Endothelial cell of umbilical vein (primary cell): ENCODE results near the gene RCOR2. TPM values are rescaled to one million over a fixed set of nuclear protein-coding genes. Genes with fewer than 3 reads are reported as not detected.

Experiments used
- BruUV-seq: library from RNA; stranded (reverse); fragments of 400-500 nt; replicated peaks from 2 replicates; lab custom pipeline; 2021; lab: Mats Ljungman, UMichigan
- CTCF ChIA-PET: fragments of 300-600, 350-600 bp; sonication (Branson Sonifier 250); formaldehyde crosslinking; loops from one replicate; lab custom pipeline; 2021; ENCODE audit warnings: antibody characterized with exemption, inconsistent platforms; lab: Charles Lee
- POLR2A ChIA-PET: fragments of 300-600, 350-600 bp; sonication (Branson Sonifier 250); formaldehyde crosslinking; loops from one replicate; lab custom pipeline; 2021; ENCODE audit warnings: antibody characterized with exemption, inconsistent platforms; lab: Charles Lee
- DNase-seq: peaks from one replicate; pipeline ENCODE4 v3.0.0-alpha.2; 2011; ENCODE audit warnings: low read depth, low spot score
- FAIRE-seq: peaks from 2 replicates; lab custom pipeline; 2011; peaks lifted over from hg19 to GRCh38; lab: Jason Lieb, UNC
- H2AFZ ChIP-seq: 2 replicates; pipeline ENCODE4 v1.6.0; 2012; ENCODE audit warnings: low read depth, low read length, control low read depth, inconsistent platforms
- H3K27ac ChIP-seq: 2 replicates; pipeline ENCODE4 v1.5.1; 2011; ENCODE audit warnings: low read depth, mild to moderate bottlenecking, control low read depth, low read length, moderate library complexity; ENCODE audit not compliant: insufficient read depth
- H3K27me3 ChIP-seq, 2 experiments: 2 replicates each; pipeline versions ENCODE4 v1.6.0 to v1.6.1; 2011; ENCODE audit warnings: low read length in 2 of 2, mixed read lengths in 1 of 2; ENCODE audit not compliant: control insufficient read depth in 2 of 2, insufficient read depth in 2 of 2
- H3K36me3 ChIP-seq, 2 experiments: 2 replicates in 1 of 2; 3 replicates in 1 of 2; pipeline ENCODE4 v1.5.1; 2011; ENCODE audit warnings: low read length in 2 of 2, mild to moderate bottlenecking in 1 of 2, moderate library complexity in 1 of 2; ENCODE audit not compliant: control insufficient read depth in 2 of 2, insufficient read depth in 2 of 2; ENCODE audit errors: extremely low read depth in 1 of 2
- H3K4me1 ChIP-seq: 3 replicates; pipeline ENCODE4 v1.5.1; 2011; ENCODE audit warnings: mild to moderate bottlenecking, low read length; ENCODE audit not compliant: control insufficient read depth, insufficient read depth; ENCODE audit errors: extremely low read depth
- H3K4me2 ChIP-seq: 2 replicates; pipeline ENCODE4 v1.6.1; 2011; ENCODE audit warnings: low read length, control low read depth, mixed read lengths; ENCODE audit not compliant: insufficient read depth
- H3K4me3 ChIP-seq, 3 experiments: fragments of 200-600 bp in 1 of 3; sonication (generic), shearing (Covaris generic) in 1 of 3; replicated peaks in 1 of 3; 2 replicates each; pipeline ENCODE4 v1.5.1; 2011 to 2016; ENCODE audit warnings: control low read depth in 3 of 3, low read length in 3 of 3, mild to moderate bottlenecking in 2 of 3, inconsistent platforms in 1 of 3, low read depth in 1 of 3, moderate library complexity in 1 of 3; ENCODE audit not compliant: insufficient read depth in 1 of 3
- H3K79me2 ChIP-seq: 2 replicates; pipeline ENCODE4 v1.6.0; 2012; ENCODE audit warnings: low read length, inconsistent platforms; ENCODE audit not compliant: control insufficient read depth, insufficient read depth
- H3K9ac ChIP-seq: replicated peaks from 2 replicates; pipeline ENCODE3; 2011; ENCODE audit warnings: low read length, control low read depth; ENCODE audit not compliant: insufficient read depth; ENCODE audit errors: extremely low read depth
- H3K9me1 ChIP-seq: replicated peaks from 3 replicates; pipeline ENCODE4 v1.6.0; 2011; ENCODE audit warnings: mild to moderate bottlenecking, low read length; ENCODE audit not compliant: control insufficient read depth, insufficient read depth; ENCODE audit errors: extremely low read depth
- H3K9me3 ChIP-seq: replicated peaks from 2 replicates; pipeline ENCODE4 v1.5.1; 2012; ENCODE audit warnings: low read length, inconsistent platforms; ENCODE audit not compliant: control insufficient read depth, insufficient read depth
- H4K20me1 ChIP-seq: replicated peaks from 2 replicates; pipeline ENCODE3; 2011; ENCODE audit warnings: mild to moderate bottlenecking, low read length; ENCODE audit not compliant: control insufficient read depth, insufficient read depth; ENCODE audit errors: extremely low read depth
- EZH2 ChIP-seq: IDR thresholded peaks from 2 replicates; pipeline ENCODE4 v1.6.1; 2012; ENCODE audit warnings: borderline replicate concordance, low read depth, mild to moderate bottlenecking, moderate library complexity, low read length, inconsistent platforms; ENCODE audit not compliant: severe bottlenecking
- FOS ChIP-seq: IDR thresholded peaks from 2 replicates; pipeline ENCODE4 v1.6.1; 2011; ENCODE audit warnings: mild to moderate bottlenecking, low read length, moderate library complexity, borderline replicate concordance; ENCODE audit not compliant: insufficient read depth
- GATA2 ChIP-seq: IDR thresholded peaks from 2 replicates; pipeline ENCODE4 v1.7.0; 2011; ENCODE audit warnings: low read depth, mild to moderate bottlenecking, moderate library complexity, mixed read lengths, low read length; ENCODE audit not compliant: insufficient read length, insufficient read depth
- JUN ChIP-seq: IDR thresholded peaks from 2 replicates; pipeline ENCODE4 v1.6.1; 2011; ENCODE audit warnings: borderline replicate concordance, low read depth; ENCODE audit not compliant: insufficient read length, insufficient read depth
- MYC ChIP-seq: IDR thresholded peaks from one replicate; pipeline ENCODE4 v1.6.1; 2011; ENCODE audit warnings: mild to moderate bottlenecking, low read depth, low read length
- POLR2A ChIP-seq: IDR thresholded peaks from 2 replicates; pipeline ENCODE4 v1.6.1; 2012; ENCODE audit warnings: low read depth, mild to moderate bottlenecking, control low read depth, low read length
- POLR2AphosphoS5 ChIP-seq: IDR thresholded peaks from 2 replicates; pipeline ENCODE4 v1.6.1; 2012; ENCODE audit warnings: low read depth, mild to moderate bottlenecking, control low read depth, low read length, moderate library complexity; ENCODE audit not compliant: insufficient read depth
- dilution Hi-C: fragments of 300-500 bp; cut with MboI; formaldehyde crosslinking; loops from one replicate; pipeline ENCODE4 v1.15.0; 2019; ENCODE audit warnings: low sequenced_read_pairs; ENCODE audit not compliant: extremely low pct_ligation_motif_present
- intact Hi-C: fragments of 100-400 bp; cut with micrococcal nuclease; formaldehyde crosslinking; loops from one replicate; pipeline ENCODE4 v1.10.0; 2022
- polyA plus RNA-seq, 4 experiments: library from polyadenylated mRNA; depleted of rRNA in 3 of 4; stranded (reverse) in 3 of 4; unstranded in 1 of 4; fragments of >200 nt; gene quantifications; 2 replicates each; pipeline versions ENCODE4 v1.2.1 to v1.2.3, GENCODE V29; 2011 to 2012; ENCODE audit warnings: missing spikeins in 1 of 4
- total RNA-seq: library from RNA; stranded (reverse); gene quantifications from 2 replicates; pipeline ENCODE4 v1.2.3, GENCODE V29; 2021
- TF ChIP-seq, protein P1 (sequence below): IDR thresholded peaks from 2 replicates; pipeline ENCODE4 v1.6.1; 2011; ENCODE audit not compliant: insufficient read depth, insufficient read length
- TF ChIP-seq, protein P2 (sequence below), 2 donors: IDR thresholded peaks; 1 replicate in 1 of 2; 2 replicates in 1 of 2; pipeline ENCODE4 v1.5.1; 2011; ENCODE audit warnings: low read length in 2 of 2, mild to moderate bottlenecking in 2 of 2, moderate library complexity in 2 of 2, control low read depth in 1 of 2, inconsistent platforms in 1 of 2, low read depth in 1 of 2; ENCODE audit not compliant: insufficient read depth in 1 of 2; ENCODE audit errors: extremely low read depth in 1 of 2

RCOR2 gene
- total and polyA plus RNA-seq, 2 donors (not counting 3 experiments of a cell fraction or from before 2014, with no cell fraction given), result 0.13 to 0.63 TPM

DNA sequence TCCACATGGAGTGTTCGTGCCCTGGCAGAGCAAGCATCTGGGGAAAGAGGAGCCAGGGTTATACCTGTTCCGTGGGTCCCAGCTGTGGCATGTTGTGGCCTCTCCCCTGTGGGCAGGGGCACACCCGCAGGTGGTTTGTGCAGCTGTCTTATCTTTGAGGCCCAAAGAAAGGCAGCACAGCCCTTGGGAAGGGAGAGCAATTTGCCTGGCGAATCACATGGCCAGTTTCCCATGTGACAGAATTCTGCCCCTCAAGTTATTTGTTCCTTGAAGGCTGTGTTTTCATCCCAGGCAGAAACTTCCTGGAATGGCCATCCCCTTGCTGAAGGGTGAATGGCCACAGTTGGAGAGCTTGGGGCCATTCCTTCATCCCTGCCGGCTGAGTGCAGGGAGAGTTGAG lies 41.0 kb upstream of the RCOR2 start:
- dilution Hi-C loops, result no loop called here
- BruUV-seq, result no TSS peak
- H3K9me3 ChIP-seq, result no peaks in the 10 kb centered on the region

More for the DNA sequence above, 41.0 kb upstream of the RCOR2 start:
- no peaks in the 10 kb centered on the region for H3K9me1 ChIP-seq
- no peaks in the 10 kb centered on the region for H3K4me1 ChIP-seq
- DNase-seq (no peak), FAIRE-seq (no peak)
- no peaks in the 10 kb centered on the region for H3K27me3 ChIP-seq
- TF ChIP-seq FOS, result no peak
- TF ChIP-seq GATA2, result no peak
- TF ChIP-seq, protein P1, sequence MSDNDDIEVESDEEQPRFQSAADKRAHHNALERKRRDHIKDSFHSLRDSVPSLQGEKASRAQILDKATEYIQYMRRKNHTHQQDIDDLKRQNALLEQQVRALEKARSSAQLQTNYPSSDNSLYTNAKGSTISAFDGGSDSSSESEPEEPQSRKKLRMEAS, result no peak
- TF ChIP-seq, protein P2, sequence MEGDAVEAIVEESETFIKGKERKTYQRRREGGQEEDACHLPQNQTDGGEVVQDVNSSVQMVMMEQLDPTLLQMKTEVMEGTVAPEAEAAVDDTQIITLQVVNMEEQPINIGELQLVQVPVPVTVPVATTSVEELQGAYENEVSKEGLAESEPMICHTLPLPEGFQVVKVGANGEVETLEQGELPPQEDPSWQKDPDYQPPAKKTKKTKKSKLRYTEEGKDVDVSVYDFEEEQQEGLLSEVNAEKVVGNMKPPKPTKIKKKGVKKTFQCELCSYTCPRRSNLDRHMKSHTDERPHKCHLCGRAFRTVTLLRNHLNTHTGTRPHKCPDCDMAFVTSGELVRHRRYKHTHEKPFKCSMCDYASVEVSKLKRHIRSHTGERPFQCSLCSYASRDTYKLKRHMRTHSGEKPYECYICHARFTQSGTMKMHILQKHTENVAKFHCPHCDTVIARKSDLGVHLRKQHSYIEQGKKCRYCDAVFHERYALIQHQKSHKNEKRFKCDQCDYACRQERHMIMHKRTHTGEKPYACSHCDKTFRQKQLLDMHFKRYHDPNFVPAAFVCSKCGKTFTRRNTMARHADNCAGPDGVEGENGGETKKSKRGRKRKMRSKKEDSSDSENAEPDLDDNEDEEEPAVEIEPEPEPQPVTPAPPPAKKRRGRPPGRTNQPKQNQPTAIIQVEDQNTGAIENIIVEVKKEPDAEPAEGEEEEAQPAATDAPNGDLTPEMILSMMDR (IDR thresholded peaks at IDR 0.05; ENCODE audit: extremely low read depth in 1 of 2, insufficient read depth in 1 of 2, low read depth in 1 of 2, low read length in 2 of 2), result no peak
- no peak for TF ChIP-seq JUN
- no peak for TF ChIP-seq POLR2AphosphoS5
- no peak for TF ChIP-seq EZH2
- no peak for TF ChIP-seq MYC
- TF ChIP-seq POLR2A, result no peak
- peaks cover 5 to 28% of the 10 kb centered on the region in 2 experiments for H3K36me3 ChIP-seq
- no peaks in the 10 kb centered on the region for H3K79me2 ChIP-seq
- CTCF ChIA-PET, result interaction anchor here (1.1 to 3.2 kb wide), 2 partner anchors 12 to 120 kb away, joined by 4 to 10 read pairs; no protein-coding TSS in a partner anchor
- intact Hi-C loops, result no loop called here
- H3K9ac ChIP-seq, result no peak overlapping the region
- H3K4me3 ChIP-seq, result no peak overlapping the region
- H3K27ac ChIP-seq, result no peak overlapping the region
- H2AFZ ChIP-seq, result no peak overlapping the region
- no peak overlapping the region for H3K4me2 ChIP-seq
- POLR2A ChIA-PET, result no interaction called here
- H4K20me1 ChIP-seq, result no peaks in the 10 kb centered on the region
